Measurements from ENCODE around the gene RRP12.

The RRP12 gene

GRCh38 chr10:97406064-97406463 lies 4.9 kb upstream of the RRP12 start:
- DNase-seq = no peak

GRCh38 chr10:97404044-97404443 lies 2.9 kb upstream of the RRP12 start:
- DNase-seq = no peak

GRCh38 chr10:97401455-97401919 lies 347 bp upstream of the RRP12 start:
- DNase-seq = no peak

GRCh38 chr10:97399843-97400545 lies 1.1 kb downstream of the RRP12 start:
- peak; percentile 59 for DNase-seq

GRCh38 chr10:97396056-97396455 lies 5.1 kb downstream of the RRP12 start:
- no peak for DNase-seq

- no peak for DNase-seq
Observed at GRCh38 chr10:97393034-97393573, 8.0 kb downstream of the RRP12 start.

GRCh38 chr10:97390091-97390490 lies 11.0 kb downstream of the RRP12 start:
- DNase-seq = no peak

- no peak for DNase-seq
Observed at GRCh38 chr10:97388152-97388551, 13.0 kb downstream of the RRP12 start.

- no peak for DNase-seq
Observed at GRCh38 chr10:97385565-97385964, 15.6 kb downstream of the RRP12 start.

- no peak for DNase-seq
Observed at GRCh38 chr10:97384641-97385040, 16.5 kb downstream of the RRP12 start.

GRCh38 chr10:97384156-97384555 lies 17.0 kb downstream of the RRP12 start:
- no peak for DNase-seq

- no peak for DNase-seq
Observed at GRCh38 chr10:97383159-97383558, 18.0 kb downstream of the RRP12 start.

GRCh38 chr10:97381626-97382025 lies 19.5 kb downstream of the RRP12 start:
- no peak for DNase-seq

- no peak for DNase-seq
Observed at GRCh38 chr10:97380516-97380915, 20.6 kb downstream of the RRP12 start.

- no peak for DNase-seq
Observed at GRCh38 chr10:97378933-97379921, 21.9 kb downstream of the RRP12 start.

GRCh38 chr10:97376413-97376812 lies 24.7 kb downstream of the RRP12 start:
- DNase-seq = no peak

- no peak for DNase-seq
Observed at GRCh38 chr10:97373456-97373855, 27.7 kb downstream of the RRP12 start.

- no peak for DNase-seq
Observed at GRCh38 chr10:97372233-97372875, 28.8 kb downstream of the RRP12 start.

- DNase-seq = no peak
Observed at GRCh38 chr10:97371696-97372095, 29.4 kb downstream of the RRP12 start.

- no peak for DNase-seq
Observed at GRCh38 chr10:97367126-97367649, 34.0 kb downstream of the RRP12 start.

GRCh38 chr10:97366572-97366971 lies 34.6 kb downstream of the RRP12 start:
- no peak for DNase-seq

- DNase-seq = no peak
Observed at GRCh38 chr10:97365761-97366351, 35.3 kb downstream of the RRP12 start.
